ENCODE results near the gene ASB11. TPM values are rescaled to one million over a fixed set of nuclear protein-coding genes. Genes with fewer than 3 reads are reported as not detected.
"Not testable (repeated sequence)": the region's sequence is repeated elsewhere in the genome, so short reads cannot be mapped to it uniquely, and the experiment has no call there.

The ASB11 gene
- total and polyA plus RNA-seq, 11 donors, result 14.5 to 246 (median 89.5) TPM

GRCh38 chrX:15293451-15293850, 22.0 kb downstream of the ASB11 start:
- Histone ChIP-seq H3K4me1 (peaks cover 0 to 12% (median 4%) of the 10 kb centered on the region in 12 donors), H3K4me3 (no peak overlapping the region), H3K27ac (no peak overlapping the region), H3K9me3 (no peaks in the 10 kb centered on the region), H3K36me3 (peaks cover 0 to 16% (median 0%) of the 10 kb centered on the region in 9 donors), H3K27me3 (no peaks in the 10 kb centered on the region)
- WGBS, 4 donors, result 83 to 98% (median 89%) methylated on average over 2 of the region's 2 CpGs
- DNase-seq (no peak), ATAC-seq (no peak)
- intact Hi-C loops (cut with DNase I), result no loop called here
- no peak for TF ChIP-seq CTCF (IDR thresholded peaks at IDR 0.05)
- TF ChIP-seq POLR2A (IDR thresholded peaks at IDR 0.05), result no peak

GRCh38 chrX:15292861-15293260, 22.6 kb downstream of the ASB11 start:
- no peak for TF ChIP-seq POLR2A (IDR thresholded peaks at IDR 0.05)
- no peak for TF ChIP-seq CTCF (IDR thresholded peaks at IDR 0.05)
- Histone ChIP-seq H3K4me1 (peaks cover 0 to 6% (median under 1%) of the 10 kb centered on the region in 12 donors), H3K36me3 (peaks cover 0 to 20% (median 0%) of the 10 kb centered on the region in 9 donors), H3K4me3 (no peak overlapping the region), H3K27me3 (no peaks in the 10 kb centered on the region), H3K27ac (no peak overlapping the region), H3K9me3 (no peaks in the 10 kb centered on the region)
- intact Hi-C loops (cut with DNase I), result no loop called here
- no peak for DNase-seq
- 74 to 91% (median 80%) methylated on average over 3 of the region's 3 CpGs for WGBS, 4 donors
- ATAC-seq, result no peak

GRCh38 chrX:15277604-15278003, 37.8 kb downstream of the ASB11 start:
- intact Hi-C loops (cut with DNase I), result no loop called here
- peaks cover 0 to 14% (median 0%) of the 10 kb centered on the region in 9 donors for H3K27me3 ChIP-seq
- DNase-seq (no peak), ATAC-seq (peak in 3 of 4 donors; percentile 48 to 77 (median 74))
- WGBS, 4 donors, result 27 to 66% (median 42%) methylated on average over 1 of the region's 1 CpG
- H3K9me3 ChIP-seq, result no peaks in the 10 kb centered on the region
- TF ChIP-seq POLR2A (IDR thresholded peaks at IDR 0.05) (no peak), CTCF (IDR thresholded peaks at IDR 0.05) (no peak)
- no peak overlapping the region for H3K4me3 ChIP-seq
- peak overlapping the region in 4 of 12 donors; percentile 22 to 56 (median 40) for H3K27ac ChIP-seq
- H3K4me1 ChIP-seq, result peaks cover 0 to 5% (median 0%) of the 10 kb centered on the region in 12 donors
- peaks cover 0 to 19% (median 0%) of the 10 kb centered on the region in 9 donors for H3K36me3 ChIP-seq

GRCh38 chrX:15274946-15275345, 40.5 kb downstream of the ASB11 start:
- 87 to 98% (median 89%) methylated on average over 2 of the region's 2 CpGs for WGBS, 4 donors
- DNase-seq (no peak), ATAC-seq (no peak)
- no peak overlapping the region for H3K27ac ChIP-seq
- H3K27me3 ChIP-seq, result peaks cover 0 to 8% (median 0%) of the 10 kb centered on the region in 9 donors
- H3K9me3 ChIP-seq, result no peaks in the 10 kb centered on the region
- TF ChIP-seq POLR2A (IDR thresholded peaks at IDR 0.05), result no peak
- TF ChIP-seq CTCF (IDR thresholded peaks at IDR 0.05), result no peak
- intact Hi-C loops (cut with DNase I), result no loop called here
- peaks cover 0 to 1% (median 0%) of the 10 kb centered on the region in 9 donors for H3K36me3 ChIP-seq
- H3K4me3 ChIP-seq, result no peak overlapping the region
- peaks cover 0 to 5% (median 0%) of the 10 kb centered on the region in 12 donors for H3K4me1 ChIP-seq

GRCh38 chrX:15273275-15273674, 42.2 kb downstream of the ASB11 start:
- intact Hi-C loops (cut with DNase I); ATAC-seq; DNase-seq; H3K27me3 ChIP-seq; H3K4me1 ChIP-seq; H3K4me3 ChIP-seq; H3K36me3 ChIP-seq; H3K9me3 ChIP-seq; H3K27ac ChIP-seq: not testable (repeated sequence)
- WGBS, 4 donors, result 78 to 96% (median 93%) methylated on average over 10 of the region's 10 CpGs
